ENCODE measurements around the gene NPRL2.

The NPRL2 gene

GRCh38 chr3:50303013-50303815 is 47.4 kb downstream of the NPRL2 start, which contains the start of gene HYAL1:
Gene HYAL1, minus strand, starts transcription at chr3:50303574. Its CDS starts 618 bp downstream, at chr3:50302956.
- no peak for DNase-seq

DNA sequence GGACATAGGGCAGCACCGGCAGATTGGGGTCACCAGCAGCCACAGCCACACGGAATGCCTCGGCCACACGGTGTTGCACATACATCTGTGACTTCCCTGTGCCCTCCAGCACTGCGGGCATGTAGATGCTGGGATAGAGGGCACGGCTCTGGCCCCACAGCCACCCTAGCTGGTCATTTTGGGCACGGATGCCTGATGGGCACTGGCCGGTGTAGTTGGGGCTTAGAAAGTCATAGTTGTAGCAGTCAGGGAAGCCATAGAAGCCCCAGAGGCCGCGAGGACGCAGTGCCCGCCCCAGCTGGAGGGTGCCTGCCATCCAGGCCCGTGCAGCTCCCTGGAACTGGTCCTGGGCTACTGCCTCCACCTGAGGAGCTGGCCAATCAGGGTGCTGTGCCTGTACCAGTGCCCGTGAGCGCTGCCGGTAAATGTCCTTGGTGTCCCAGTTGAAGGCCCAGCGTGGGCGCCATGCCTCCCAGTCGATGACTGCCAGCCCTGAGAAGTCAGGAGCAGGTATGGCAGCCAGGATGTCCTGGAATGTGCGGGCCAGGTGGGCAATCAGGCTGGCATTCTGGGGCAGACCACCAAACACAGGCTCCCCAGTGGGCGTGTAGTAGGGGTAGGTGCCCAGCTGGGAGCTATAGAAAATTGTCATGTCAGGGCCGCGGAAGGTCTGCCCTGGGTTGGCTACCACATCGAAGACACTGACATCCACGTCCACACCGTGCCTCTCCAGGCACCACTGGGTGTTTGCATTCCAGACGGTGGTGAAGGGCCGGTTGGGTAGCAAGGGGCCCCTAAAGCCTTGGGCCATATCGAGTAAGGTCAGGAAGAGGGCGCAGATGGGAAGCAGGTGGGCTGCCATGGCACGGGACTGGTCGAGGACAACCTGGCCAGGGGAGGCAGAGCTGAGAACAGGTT is 48.2 kb downstream of the NPRL2 start:
- no peak for DNase-seq

DNA sequence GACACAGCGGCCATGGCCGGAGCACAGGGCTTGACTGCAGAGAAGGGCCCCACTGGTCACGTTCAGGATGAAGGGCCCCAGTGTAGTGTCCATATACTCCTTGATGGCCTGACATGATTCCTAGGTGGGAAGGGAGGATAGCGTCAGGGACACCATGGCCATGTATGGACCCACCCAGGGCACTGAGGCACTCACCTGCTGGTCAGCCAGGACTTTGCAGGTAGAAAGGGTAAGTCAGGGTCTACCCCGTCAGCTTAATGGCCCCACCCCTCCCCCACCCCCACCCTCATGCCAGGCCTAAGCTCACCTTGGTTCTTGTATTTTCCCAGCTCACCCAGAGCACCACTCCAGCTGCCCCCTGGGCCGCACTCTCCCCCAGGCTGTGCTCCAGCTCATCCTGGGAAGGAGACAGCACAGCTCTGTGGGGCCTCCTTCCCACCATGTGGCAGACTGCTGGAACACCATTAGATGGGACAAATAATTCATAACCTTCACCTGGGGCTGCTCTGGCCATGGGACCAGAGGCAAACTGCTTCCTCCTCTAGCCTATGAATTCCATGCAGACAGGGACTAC is 49.8 kb downstream of the NPRL2 start:
- no peak for DNase-seq

DNA sequence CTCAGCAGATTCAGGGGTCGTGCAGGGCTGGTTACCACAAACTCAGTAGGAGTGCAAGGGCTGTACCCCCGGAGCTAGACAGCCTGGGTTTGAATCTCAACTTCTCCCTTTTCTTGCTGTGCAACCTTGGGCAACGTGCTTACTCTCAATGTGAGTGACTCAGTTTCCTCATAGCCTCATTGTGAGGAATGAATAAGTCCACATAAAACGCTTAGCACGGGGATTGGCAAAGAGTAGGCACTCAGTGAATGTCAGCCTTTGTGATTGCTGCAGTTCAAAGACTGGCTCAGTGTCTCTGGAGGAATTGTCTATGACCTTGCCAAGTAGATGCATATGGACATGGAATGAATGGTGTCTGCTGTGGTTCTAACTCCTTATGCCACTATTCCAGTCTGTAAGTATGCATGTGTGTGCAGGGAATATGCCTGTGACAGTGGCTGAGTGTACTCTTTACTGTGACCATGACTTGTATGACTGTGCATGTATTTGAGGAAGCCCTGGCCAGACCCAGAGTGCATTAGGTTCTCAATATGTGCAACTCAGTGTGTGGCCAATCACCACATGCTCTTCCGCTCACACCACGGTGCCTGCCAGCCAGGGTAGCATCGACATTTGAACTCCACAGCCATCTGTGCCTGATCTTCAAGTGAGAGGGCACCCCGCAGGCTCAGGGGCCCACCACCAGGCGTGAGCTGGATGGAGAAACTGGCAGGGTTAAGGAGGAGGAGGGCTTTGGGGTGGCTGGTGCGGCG is 50.5 kb downstream of the NPRL2 start:
- peak; percentile 66 for DNase-seq

DNA sequence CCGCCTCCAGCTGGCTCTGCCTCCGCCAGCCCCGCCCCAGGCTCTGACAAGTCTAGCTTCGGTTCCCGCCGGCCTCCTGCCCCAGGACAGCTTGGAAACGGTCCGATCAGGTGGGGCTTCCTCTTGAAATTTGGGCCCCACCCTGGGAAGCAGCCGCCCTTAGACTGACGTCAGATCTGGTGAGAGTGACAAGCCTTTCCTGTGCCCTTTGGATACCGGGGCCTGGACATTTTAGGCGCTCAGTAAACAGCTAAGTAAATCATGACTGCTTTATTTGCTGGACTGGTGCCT is 51.0 kb downstream of the NPRL2 start:
- no peak for DNase-seq

DNA sequence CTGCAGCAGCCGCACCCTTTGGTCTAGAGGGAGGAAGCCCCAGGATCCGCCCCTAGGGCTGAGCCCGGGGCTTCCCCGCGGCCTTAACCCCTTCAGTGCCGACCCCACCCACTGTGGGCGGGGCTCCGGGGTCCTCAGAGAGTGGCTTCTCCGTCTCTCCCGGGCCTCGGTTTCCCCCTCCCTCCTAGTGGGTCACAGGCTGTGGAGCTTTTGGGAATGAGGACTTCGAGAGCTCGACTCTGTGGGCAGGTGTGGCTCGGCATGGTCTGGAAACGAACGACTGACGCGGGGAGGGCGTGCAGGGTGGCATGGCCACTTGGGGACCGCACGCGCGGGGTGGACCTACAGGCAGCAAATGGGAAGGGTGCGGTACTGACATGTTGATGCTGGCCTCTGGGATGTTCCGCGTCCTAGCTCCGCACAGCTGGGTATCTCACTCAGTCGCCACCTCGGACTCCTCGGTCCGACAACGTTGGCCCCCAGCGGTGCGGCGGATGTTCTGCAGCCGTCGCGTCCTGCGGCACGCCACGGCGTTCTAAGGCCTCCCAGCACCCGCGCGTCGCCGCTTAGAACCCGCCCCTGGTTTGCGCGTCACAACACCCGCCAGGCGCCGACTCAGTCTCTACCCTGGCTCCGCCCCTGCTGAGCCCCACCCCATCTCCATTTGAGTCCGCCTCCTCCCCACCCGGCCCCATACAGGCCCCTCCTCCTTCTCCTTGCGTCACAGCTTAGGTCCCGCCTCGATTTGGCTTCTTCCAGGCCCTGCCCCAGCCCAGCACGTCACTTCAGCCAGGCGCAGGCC is 51.5 kb downstream of the NPRL2 start, which contains the start of the genes HYAL3 and NAA80:
Gene HYAL3 (minus strand): TSS at position 570 of the 802 bp plus-strand sequence. CDS start 3,803 bp downstream, outside the sequence.
Gene NAA80 (minus strand): TSS at position 570 of the 802 bp plus-strand sequence. CDS start 1,942 bp downstream, outside the sequence.
- DNase-seq = peak; percentile 97

GRCh38 chr3:50297896-50298725 is 52.5 kb downstream of the NPRL2 start:
- DNase-seq = peak; percentile 55

GRCh38 chr3:50297384-50297775 is 53.2 kb downstream of the NPRL2 start:
- DNase-seq = no peak

All from GF-D8 (cell line).